ENCODE measurements around the gene ZDHHC7.

Gene ZDHHC7

DNA sequence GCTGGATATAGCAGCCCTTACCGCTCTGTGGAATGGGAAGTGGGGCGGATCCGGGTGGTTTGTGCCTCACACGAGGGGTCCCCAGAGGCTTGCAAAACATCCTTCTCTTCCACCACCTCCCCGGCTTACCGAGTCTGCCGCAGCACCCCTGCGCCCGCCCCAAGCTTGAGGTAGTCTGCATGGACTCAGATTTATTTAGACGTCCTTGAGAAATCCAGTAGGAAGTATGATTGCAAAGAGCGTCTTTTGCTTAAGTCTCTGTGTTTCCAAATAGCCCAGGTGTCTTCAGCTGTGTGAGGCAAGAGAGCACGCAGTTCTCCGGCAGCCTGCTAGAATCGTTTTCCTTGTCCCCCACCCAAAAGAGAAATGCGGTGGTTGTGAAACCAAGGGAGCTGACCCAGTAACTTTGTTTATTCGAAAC lies 18.7 kb upstream of the ZDHHC7 start:
- peaks cover 2% of the 10 kb centered on the region; the same call in 1 of the 2 replicates for H3K4me1 ChIP-seq (ENCODE audit: control insufficient read depth, insufficient read depth, low read length)
- no CpG with 5 or more reads among the region's 16 CpGs for WGBS (ENCODE audit: insufficient coverage, insufficient read length)
- no peaks in the 10 kb centered on the region for H3K36me3 ChIP-seq (ENCODE audit: control insufficient read depth, insufficient read depth, low read length)
- no peak for DNase-seq (ENCODE audit: low read depth, low spot score)
- H3K4me3 ChIP-seq (ENCODE audit: low read length) = no peak overlapping the region
- no peak overlapping the region for H3K27ac ChIP-seq (ENCODE audit: low read length)
- H3K27me3 ChIP-seq (ENCODE audit: control insufficient read depth, insufficient read depth, low read length) = no peaks in the 10 kb centered on the region; the same call in 1 of the 2 replicates
- H3K9me3 ChIP-seq (ENCODE audit: control insufficient read depth, insufficient read depth, low read length) = no peaks in the 10 kb centered on the region

DNA sequence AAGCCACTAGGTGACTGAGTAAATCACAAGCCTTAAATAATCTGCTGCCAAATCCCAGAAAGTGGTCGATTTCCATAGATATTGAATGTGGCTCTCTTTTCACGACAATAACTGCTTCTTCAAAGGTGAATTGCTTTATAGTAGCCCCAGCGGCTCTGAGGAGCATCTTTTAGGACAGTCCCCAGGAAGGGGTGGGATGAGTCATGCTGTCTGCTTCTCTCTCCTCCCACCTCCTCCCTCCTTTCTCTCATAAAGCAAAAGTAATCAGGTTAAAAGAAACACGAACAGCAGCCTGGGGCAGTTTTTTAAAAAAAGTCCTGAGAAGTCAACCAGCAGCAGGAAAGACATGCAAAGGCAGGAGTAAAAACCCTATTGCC lies 18.1 kb upstream of the ZDHHC7 start:
- Histone ChIP-seq H3K27me3 (ENCODE audit: control insufficient read depth, insufficient read depth, low read length) (no peaks in the 10 kb centered on the region; the same call in 1 of the 2 replicates), H3K9me3 (ENCODE audit: control insufficient read depth, insufficient read depth, low read length) (no peaks in the 10 kb centered on the region), H3K4me1 (ENCODE audit: control insufficient read depth, insufficient read depth, low read length) (peaks cover 2% of the 10 kb centered on the region; the same call in 1 of the 2 replicates), H3K36me3 (ENCODE audit: control insufficient read depth, insufficient read depth, low read length) (no peaks in the 10 kb centered on the region), H3K4me3 (ENCODE audit: low read length) (no peak overlapping the region), H3K27ac (ENCODE audit: low read length) (no peak overlapping the region)
- no CpG with 5 or more reads among the region's 4 CpGs for WGBS (ENCODE audit: insufficient coverage, insufficient read length)
- DNase-seq (ENCODE audit: low read depth, low spot score) = no peak

DNA sequence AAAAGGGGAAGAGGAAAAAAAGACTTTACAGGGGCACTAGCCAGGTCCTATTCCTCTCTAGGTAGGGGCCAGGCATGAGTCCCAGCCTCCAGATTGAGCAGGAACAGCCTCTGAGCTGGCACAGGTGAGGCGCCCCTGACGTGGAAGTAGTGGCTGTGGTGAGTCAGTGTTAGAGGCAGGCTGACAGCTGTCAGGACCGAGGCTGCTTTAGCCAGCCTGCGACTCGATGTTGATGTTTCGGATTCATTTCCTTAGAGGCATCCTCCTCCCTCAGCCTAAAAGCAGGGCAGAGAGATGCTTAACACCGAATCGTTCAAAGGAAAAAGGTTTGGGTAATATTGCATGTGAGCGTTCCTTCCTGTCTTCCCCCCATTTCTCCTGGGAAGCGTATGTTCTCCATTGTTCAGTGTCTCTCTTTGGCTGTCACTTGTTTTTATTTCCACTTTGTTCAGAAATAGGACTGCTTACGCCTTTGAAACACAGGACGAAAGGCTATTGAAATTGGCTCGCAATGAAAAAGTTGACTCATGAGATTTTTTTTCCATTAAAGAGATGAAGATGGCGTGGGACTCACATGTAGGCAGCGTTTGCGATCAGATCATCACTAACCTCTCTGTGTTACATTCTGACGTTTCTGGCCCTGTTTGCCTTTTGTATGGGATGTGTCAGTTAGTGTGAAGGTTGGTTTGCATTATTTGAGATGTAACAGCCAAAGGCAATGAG lies 17.5 kb upstream of the ZDHHC7 start:
- Histone ChIP-seq H3K9me3 (ENCODE audit: control insufficient read depth, insufficient read depth, low read length) (no peaks in the 10 kb centered on the region), H3K27ac (ENCODE audit: low read length) (no peak overlapping the region), H3K4me1 (ENCODE audit: control insufficient read depth, insufficient read depth, low read length) (peaks cover 2% of the 10 kb centered on the region; the same call in 1 of the 2 replicates), H3K27me3 (ENCODE audit: control insufficient read depth, insufficient read depth, low read length) (no peaks in the 10 kb centered on the region; the same call in 1 of the 2 replicates), H3K36me3 (ENCODE audit: control insufficient read depth, insufficient read depth, low read length) (no peaks in the 10 kb centered on the region), H3K4me3 (ENCODE audit: low read length) (no peak overlapping the region)
- no peak for DNase-seq (ENCODE audit: low read depth, low spot score)
- no CpG with 5 or more reads among the region's 17 CpGs for WGBS (ENCODE audit: insufficient coverage, insufficient read length)

DNA sequence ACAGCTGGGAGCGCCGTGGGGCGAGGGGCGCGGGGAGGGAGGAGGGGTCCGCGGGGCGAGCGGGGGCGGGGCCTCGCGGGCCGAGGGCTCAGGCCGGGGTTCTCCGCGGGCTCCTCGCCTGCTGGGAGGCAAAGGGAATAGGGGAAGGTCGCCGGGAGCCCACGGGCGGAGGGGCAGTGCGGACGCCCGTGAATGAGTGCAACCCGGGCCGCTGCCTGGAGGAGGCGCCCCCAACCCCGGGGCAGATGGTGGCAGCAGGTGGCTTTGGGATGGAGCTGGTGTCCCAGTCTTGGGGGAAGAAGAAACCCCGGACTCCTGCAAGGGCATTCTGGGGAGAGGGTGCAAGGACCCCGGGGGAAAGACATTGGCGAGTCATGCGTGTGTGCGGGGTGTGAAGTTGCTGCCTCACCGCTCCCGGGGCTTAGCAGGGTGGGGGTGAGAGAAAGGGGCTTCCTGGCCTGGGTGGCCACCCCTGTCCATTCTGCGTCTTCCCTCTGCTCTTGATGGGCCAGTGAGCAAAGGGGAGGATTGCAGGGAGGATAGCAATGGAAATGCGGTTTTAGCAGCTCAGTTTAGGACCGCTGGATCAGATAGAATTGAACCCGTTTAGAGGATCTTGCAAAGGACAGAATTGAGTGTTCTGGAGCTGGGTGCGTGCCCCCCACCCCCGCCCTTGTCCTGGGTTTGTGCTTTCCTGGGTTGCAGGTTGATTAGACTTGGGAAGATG lies 16.8 kb upstream of the ZDHHC7 start:
- no peaks in the 10 kb centered on the region for H3K36me3 ChIP-seq (ENCODE audit: control insufficient read depth, insufficient read depth, low read length)
- no peak overlapping the region for H3K27ac ChIP-seq (ENCODE audit: low read length)
- peaks cover 2% of the 10 kb centered on the region; the same call in 1 of the 2 replicates for H3K4me1 ChIP-seq (ENCODE audit: control insufficient read depth, insufficient read depth, low read length)
- no peak for DNase-seq (ENCODE audit: low read depth, low spot score)
- H3K27me3 ChIP-seq (ENCODE audit: control insufficient read depth, insufficient read depth, low read length) = no peaks in the 10 kb centered on the region; the same call in 1 of the 2 replicates
- no CpG with 5 or more reads among the region's 41 CpGs for WGBS (ENCODE audit: insufficient coverage, insufficient read length)
- no peaks in the 10 kb centered on the region for H3K9me3 ChIP-seq (ENCODE audit: control insufficient read depth, insufficient read depth, low read length)
- H3K4me3 ChIP-seq (ENCODE audit: low read length) = peak overlapping the region; percentile 85; the same call in 1 of the 2 replicates

DNA sequence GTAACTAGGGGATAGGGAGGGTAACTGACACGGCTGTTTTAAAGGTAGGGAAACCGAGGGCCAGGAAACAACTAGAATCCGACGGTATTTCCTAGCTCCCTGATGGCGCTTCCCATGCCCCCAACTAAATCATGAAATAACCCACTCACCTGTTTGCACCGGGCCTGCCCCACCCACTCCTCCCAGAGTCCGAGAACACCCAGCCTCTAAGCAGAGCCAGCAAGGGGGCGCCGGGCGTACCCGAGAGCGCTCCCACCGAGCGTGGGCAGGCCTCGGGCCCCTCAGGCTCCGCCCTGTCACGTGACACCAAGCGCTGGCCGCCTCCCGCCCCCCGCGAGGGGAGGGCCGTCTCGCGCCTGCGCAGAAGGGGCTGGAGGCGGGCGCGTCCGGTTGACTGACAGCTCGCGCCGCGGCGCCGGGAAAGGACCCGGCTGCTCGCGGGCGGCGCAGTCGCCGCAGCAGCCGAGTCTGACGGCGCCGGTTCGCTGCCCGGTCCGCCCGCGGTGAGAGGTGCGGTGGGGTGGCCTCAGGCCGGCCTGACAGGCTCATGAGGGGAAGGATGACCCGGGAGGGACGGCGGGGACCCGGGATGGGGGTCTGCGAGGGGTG lies 16.1 kb upstream of the ZDHHC7 start, which contains the start of gene KIAA0513:
KIAA0513 (plus strand) TSS at position 447 of the 609 bp plus-strand sequence. CDS start 39,277 bp downstream, outside the sequence.
- DNase-seq (ENCODE audit: low read depth, low spot score) = peak; percentile 67
- H3K36me3 ChIP-seq (ENCODE audit: control insufficient read depth, insufficient read depth, low read length) = no peaks in the 10 kb centered on the region
- H3K9me3 ChIP-seq (ENCODE audit: control insufficient read depth, insufficient read depth, low read length) = no peaks in the 10 kb centered on the region
- no peaks in the 10 kb centered on the region; the same call in 1 of the 2 replicates for H3K27me3 ChIP-seq (ENCODE audit: control insufficient read depth, insufficient read depth, low read length)
- peaks cover 2% of the 10 kb centered on the region; the same call in 1 of the 2 replicates for H3K4me1 ChIP-seq (ENCODE audit: control insufficient read depth, insufficient read depth, low read length)
- H3K4me3 ChIP-seq (ENCODE audit: low read length) = peak within 1 kb of the TSS; percentile 85; the same call in 1 of the 2 replicates
- whole genome bisulfite sequencing (ENCODE audit: insufficient coverage, insufficient read length) = no CpG with 5 or more reads among the region's 59 CpGs
- no peak within 1 kb of the TSS for H3K27ac ChIP-seq (ENCODE audit: low read length)

DNA sequence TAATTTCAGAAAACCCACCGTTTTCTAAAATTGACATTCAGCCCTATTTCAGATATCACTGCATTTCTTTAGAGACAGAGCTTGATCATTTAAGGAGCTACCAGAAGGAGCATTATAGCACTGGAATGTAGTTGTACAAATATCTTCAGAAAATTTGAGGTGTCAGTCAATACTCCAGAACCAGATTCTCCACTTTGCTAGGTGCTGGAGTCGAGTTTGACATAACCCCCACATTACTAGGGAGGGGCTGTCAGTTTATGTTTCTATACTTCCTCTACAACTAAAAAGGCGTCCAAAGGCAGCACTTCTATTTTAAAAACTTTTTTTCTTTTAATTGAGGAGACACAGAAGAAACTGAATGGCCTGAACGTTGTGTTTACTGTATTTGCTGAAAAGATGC lies 15.4 kb upstream of the ZDHHC7 start:
- Histone ChIP-seq H3K36me3 (ENCODE audit: control insufficient read depth, insufficient read depth, low read length) (no peaks in the 10 kb centered on the region), H3K9me3 (ENCODE audit: control insufficient read depth, insufficient read depth, low read length) (no peaks in the 10 kb centered on the region), H3K4me3 (ENCODE audit: low read length) (no peak overlapping the region), H3K27ac (ENCODE audit: low read length) (no peak overlapping the region), H3K4me1 (ENCODE audit: control insufficient read depth, insufficient read depth, low read length) (peaks cover 2% of the 10 kb centered on the region; the same call in 1 of the 2 replicates), H3K27me3 (ENCODE audit: control insufficient read depth, insufficient read depth, low read length) (no peaks in the 10 kb centered on the region; the same call in 1 of the 2 replicates)
- DNase-seq (ENCODE audit: low read depth, low spot score) = no peak
- WGBS (ENCODE audit: insufficient coverage, insufficient read length) = no CpG with 5 or more reads among the region's 4 CpGs

DNA sequence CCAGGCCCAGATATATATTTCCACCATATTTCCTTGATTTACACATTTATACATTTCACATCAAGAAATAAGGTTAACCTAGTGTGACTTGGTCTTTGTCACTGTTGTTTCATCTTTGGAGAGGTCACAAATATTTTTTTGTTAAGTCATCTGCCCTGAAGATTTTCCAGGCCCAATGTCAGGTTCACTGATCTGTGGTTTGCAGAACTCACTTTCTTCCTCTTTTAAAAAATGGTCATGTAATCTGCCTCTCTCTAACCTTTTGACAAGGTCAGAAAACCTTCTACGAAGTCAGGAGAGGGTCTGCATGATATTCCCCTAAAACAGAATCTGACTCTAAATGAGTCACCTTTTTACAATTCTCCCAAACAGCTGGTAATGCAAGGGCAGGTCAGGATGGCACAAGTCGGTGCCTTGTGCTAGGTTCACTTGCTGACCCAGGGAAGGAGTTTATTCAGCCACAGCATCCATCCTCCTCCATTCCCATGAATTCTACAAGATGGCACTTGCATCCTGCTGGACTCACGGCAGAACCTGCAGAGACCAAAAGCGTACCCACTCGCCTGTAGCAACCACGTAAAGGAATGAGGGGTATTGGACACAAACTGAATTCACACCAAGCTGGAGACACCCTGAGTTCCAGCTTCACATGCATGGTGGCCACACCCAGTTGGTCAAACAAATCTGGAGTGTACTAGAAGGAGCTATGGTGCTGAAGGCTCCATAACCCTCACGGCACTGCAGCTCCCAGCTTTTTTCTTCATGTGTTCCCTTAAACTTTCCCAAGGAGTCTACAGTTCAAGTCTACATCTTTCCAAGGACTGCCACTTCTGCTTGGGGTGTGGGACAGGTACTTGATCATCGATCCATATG lies 14.7 kb upstream of the ZDHHC7 start:
- H3K9me3 ChIP-seq (ENCODE audit: control insufficient read depth, insufficient read depth, low read length) = no peaks in the 10 kb centered on the region
- no peak overlapping the region for H3K4me3 ChIP-seq (ENCODE audit: low read length)
- WGBS (ENCODE audit: insufficient coverage, insufficient read length) = no CpG with 5 or more reads among the region's 8 CpGs
- H3K4me1 ChIP-seq (ENCODE audit: control insufficient read depth, insufficient read depth, low read length) = peaks cover 2% of the 10 kb centered on the region; the same call in 1 of the 2 replicates
- no peaks in the 10 kb centered on the region for H3K36me3 ChIP-seq (ENCODE audit: control insufficient read depth, insufficient read depth, low read length)
- no peaks in the 10 kb centered on the region; the same call in 1 of the 2 replicates for H3K27me3 ChIP-seq (ENCODE audit: control insufficient read depth, insufficient read depth, low read length)
- H3K27ac ChIP-seq (ENCODE audit: low read length) = no peak overlapping the region
- no peak for DNase-seq (ENCODE audit: low read depth, low spot score)

DNA sequence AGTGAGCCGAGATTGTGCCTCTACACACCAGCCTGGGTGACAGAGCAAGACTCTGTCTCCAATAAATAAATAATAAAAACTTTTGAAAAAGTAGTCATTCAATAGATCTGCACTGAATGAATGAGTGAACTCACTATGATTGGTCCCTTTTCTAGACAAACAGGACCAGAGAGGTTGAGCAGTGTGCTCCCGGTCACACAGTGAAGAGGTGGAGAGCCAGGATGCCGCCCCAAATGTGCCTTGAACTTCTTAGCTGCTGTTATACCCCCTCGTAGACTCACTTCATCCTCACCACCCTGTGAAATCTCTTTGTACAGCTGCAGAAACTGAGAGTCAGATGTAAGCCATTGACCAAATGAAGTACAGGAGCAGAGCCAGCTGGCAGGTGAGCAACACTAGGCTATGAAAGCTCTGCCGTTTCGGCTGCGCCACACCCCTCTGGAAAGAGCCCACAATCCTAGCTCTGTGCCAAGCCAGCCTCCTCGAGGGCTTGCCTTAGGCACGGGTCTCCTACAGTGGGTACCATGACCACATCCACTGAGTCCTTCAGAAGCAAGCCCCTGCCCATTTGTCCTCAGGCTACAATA lies 8.4 kb upstream of the ZDHHC7 start:
- no peaks in the 10 kb centered on the region for H3K9me3 ChIP-seq (ENCODE audit: control insufficient read depth, insufficient read depth, low read length)
- no peak for DNase-seq (ENCODE audit: low read depth, low spot score)
- WGBS (ENCODE audit: insufficient coverage, insufficient read length) = no CpG with 5 or more reads among the region's 9 CpGs
- H3K4me3 ChIP-seq (ENCODE audit: low read length) = no peak overlapping the region
- H3K4me1 ChIP-seq (ENCODE audit: control insufficient read depth, insufficient read depth, low read length) = no peaks in the 10 kb centered on the region
- no peaks in the 10 kb centered on the region for H3K36me3 ChIP-seq (ENCODE audit: control insufficient read depth, insufficient read depth, low read length)
- no peak overlapping the region for H3K27ac ChIP-seq (ENCODE audit: low read length)
- H3K27me3 ChIP-seq (ENCODE audit: control insufficient read depth, insufficient read depth, low read length) = no peaks in the 10 kb centered on the region

DNA sequence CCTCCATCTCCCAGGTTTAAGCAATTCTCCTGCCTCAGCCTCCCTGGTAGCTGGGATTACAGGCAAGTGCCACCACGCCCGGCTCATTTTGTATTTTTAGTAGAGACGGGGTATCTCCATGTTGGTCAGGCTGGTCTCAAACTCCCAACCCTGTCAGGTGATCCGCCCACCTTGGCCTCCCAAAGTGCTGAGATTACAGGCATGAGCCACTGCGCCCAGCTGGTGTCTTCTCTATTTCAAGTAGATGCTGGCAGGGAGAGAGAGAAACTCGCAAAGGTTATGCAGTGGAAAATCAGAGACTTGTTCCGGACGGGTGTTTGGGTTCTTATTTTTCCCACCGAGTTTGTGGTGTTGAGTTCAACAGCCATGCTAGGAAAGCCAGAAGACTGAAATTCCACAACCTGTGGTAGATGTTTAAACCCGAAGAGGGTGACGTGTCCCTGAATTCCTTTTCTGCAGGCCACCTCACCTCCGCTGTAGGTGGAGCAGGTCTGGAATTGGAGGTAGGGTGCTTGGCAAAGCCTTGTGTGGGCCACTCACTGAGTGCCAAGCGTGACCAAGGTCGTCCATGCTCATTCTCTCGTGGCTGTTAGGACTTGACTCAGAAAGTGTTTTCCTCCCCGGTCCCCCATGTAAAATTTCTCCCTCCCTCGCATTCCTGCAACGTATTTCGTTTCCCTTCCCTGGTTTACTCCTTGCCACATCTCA lies 7.3 kb upstream of the ZDHHC7 start:
- Histone ChIP-seq H3K9me3 (ENCODE audit: control insufficient read depth, insufficient read depth, low read length) (no peaks in the 10 kb centered on the region), H3K4me3 (ENCODE audit: low read length) (no peak overlapping the region), H3K27me3 (ENCODE audit: control insufficient read depth, insufficient read depth, low read length) (no peaks in the 10 kb centered on the region), H3K36me3 (ENCODE audit: control insufficient read depth, insufficient read depth, low read length) (no peaks in the 10 kb centered on the region), H3K27ac (ENCODE audit: low read length) (no peak overlapping the region), H3K4me1 (ENCODE audit: control insufficient read depth, insufficient read depth, low read length) (no peaks in the 10 kb centered on the region)
- no CpG with 5 or more reads among the region's 19 CpGs for WGBS (ENCODE audit: insufficient coverage, insufficient read length)
- no peak for DNase-seq (ENCODE audit: low read depth, low spot score)
